ENCODE measurements around the gene PDE4D.
A peak's percentile ranks its signal among the peaks of the same experiment; 100 is the strongest.

Gene PDE4D

DNA sequence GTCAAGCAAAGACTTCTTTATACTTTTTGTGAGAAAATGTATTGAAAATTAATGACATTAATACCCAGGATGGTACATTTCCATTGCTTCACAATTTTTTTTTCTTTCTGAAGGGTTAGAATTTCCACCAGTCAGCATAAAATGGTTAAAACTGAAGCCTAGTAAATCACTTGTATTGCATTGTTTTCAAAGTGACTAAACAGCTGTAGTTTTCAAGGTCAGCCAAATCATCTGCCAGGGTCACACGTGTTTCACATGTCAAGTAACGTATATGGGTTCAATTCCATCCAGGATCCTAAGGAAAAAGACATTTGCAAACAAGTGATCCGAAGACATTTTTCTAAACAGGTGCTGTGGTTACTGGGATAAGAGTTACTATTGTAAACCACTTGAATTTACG is 736.5 kb downstream of the PDE4D start:
- FAIRE-seq: no peak

DNA sequence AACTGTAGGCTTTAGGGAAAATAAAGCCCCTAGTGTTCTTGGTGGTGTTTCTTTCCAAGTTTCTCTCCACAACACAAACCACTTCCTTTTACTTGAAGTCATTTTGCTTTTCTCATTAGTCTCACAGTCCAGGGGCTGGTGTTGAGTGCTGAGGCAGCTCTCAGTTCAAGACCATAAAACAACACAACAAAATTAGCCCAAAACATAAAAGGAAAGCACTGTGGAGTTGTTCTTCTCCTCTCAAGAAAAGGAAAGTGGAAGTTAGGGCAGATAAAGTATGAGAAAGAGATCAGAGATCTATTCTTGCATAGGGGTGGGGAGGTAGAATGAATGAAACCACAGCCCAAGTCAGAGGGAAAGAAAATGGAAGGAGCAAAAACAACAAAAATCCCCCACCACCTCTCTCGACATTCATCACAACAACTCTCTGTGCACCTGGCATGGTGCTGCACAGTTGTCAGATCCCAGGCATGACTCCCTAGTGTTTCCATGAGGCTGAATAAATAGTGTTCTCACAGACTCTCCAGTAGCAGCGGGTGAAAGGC is 740.8 kb downstream of the PDE4D start:
- FAIRE-seq: no peak

DNA sequence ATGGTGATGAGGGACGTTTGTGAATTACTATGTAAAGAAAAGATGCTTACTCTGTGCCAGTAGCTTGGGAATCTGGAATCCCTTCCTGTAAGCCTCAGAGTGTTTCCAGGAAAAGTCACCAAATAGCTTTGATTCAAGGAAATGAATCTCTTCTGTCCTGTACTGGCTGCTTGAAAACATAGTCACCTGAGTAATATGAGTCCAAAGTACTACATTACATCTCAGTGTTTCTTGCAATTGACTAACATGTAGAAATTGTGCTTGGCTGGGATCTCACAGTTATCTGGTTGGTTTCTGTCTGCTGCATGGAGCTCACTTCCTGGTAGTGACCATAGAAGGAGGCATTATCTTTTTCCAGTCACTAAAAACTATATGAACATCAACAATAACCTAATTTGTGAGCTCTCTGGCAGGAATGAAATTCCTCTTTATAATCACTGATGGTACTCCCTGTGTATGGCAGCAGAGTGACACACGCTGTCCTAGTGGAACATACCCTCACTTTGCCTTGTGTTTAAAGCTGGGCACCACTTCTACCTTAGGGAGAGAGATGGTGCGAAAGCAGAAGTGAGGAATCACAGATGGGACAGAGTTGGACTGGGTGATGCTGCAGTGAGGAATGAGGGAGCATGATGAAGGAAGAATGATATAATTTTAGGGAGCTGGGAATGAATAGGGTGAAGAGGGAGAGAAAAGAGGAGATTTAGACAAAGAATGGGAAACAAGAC is 742.2 kb downstream of the PDE4D start:
- peak; percentile 97 for FAIRE-seq

DNA sequence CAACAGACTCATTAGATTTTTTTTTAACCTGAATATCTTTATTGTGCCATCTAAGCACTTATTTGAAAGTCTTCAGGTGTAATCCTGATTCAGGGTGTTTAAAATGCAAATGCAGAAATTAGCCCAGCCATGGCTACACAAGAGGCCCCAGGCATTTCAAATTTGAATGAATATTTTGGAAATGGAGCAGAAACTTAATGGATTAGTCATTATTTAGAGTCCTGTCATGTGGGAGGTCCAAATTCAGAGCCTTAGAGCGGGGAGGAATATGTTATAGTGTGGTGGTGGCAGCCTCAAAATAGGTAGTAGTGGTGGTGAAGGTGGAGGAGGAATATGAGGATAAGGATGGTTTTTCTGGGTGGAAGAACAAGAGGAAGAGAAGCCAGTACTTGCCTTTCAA is 743.7 kb downstream of the PDE4D start:
- no peak for FAIRE-seq

DNA sequence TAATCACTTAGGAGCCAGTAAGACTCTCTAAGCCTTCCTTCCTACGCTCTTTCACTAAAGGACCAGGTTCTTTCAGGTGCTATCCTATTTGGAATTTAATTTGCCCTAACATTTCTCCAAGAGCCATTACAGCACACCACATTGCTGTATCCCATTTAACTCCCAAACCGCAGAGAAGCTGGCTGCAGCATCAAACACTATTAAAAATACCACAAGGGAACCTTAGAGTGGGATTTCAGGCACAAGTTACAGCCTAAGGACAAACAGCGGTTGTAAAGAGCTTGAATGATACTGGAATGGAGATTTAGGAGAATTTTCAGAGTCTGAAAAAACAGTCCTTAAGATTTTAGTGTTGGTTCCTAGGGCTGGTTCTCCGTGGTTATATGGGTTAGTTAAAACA is 744.3 kb downstream of the PDE4D start:
- no peak for FAIRE-seq

DNA sequence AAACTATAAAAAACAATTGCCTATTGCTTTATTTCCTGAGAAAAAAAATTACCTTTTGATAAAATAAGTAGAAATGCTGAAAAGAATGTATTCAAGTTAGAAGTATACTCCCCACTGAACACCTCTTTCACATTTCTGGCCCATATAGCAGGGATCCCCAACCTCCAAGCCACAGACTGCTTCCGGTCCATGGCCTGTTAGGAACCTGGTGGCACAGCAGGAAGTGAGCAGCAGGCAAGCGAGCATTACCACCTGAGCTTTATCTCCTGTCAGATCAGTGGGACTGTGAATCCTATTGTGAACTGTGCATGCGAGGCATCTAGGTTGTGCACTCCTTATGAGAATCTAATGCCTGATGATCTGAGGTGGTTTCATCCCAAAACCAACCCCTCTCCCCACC is 746.8 kb downstream of the PDE4D start:
- no peak for FAIRE-seq

DNA sequence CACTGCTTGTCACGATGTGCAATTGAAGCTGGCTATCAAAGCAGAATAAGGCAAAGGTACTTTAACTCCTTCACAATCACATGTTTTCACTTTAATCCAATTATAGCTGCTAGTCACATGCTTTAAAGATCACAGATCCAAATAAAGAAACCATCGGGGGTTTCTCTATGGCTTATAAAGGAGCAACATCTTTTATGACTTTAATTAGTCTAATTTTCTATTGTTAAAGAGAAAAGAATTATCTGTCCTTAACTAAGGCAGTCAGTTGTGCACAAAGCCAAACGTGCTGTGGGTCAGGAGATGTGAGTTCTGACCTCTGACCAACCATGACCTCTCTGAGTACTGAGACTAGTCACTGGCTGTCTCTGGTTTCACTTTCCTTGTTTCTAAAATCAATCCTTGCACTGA is 749.6 kb downstream of the PDE4D start:
- peak; percentile 47 for FAIRE-seq

DNA sequence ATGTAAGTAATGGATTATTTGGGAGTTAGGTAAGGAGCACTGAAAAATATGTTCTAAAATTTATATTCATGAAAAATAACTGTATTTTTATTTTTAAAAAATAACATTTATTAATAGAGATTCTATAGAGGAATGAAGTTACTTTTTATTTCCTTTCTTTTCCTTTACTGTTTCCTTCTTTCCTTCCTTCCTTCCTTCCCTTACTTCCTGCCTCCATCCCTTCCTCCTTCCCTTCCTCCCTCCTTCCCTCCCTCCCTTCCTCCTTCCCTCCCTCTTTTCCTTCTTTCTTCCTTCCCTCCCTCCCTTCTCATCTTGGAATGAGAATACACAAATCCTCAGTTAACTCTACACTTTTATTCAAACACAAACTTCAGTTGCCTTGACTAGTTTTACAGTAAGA is 750.6 kb downstream of the PDE4D start:
- peak; percentile 33 for FAIRE-seq

DNA sequence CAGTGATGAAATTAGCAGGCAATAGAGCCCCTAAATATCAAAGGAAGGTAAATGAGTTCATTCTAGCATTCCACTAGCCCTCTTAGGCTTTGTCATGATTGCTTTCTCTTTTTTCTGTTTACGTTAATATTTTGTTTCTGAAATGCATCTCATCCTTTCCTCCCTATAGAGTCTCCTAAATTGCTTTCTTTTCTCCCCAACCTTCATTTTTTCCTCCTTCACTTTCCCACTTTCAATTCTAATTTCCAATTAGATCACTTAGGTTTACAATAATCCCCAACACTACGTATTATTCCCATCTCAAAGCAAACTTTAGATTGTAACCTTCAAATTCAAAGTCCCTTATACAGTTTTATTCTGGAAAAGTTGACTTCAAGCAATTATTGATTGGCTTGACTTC is 751.4 kb downstream of the PDE4D start:
- no peak for FAIRE-seq

DNA sequence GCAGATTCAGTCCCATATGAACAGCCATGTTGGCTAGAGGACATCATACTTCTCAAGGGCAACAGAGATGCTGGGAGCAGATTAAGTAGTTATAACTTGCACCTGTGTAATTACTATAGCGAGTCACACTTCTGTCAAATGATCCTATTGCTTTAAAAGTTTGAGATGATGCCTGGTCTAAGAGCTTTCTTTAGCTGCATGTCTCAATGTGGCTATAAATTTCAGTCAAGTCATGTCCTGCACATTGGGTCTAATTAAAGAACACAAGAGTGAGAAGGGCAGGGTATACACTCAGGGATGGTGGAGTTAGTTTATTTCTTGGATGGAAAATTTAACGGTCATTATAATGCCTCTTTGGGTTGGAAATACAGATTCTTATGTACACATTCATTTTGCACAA is 753.4 kb downstream of the PDE4D start:
- FAIRE-seq: no peak

DNA sequence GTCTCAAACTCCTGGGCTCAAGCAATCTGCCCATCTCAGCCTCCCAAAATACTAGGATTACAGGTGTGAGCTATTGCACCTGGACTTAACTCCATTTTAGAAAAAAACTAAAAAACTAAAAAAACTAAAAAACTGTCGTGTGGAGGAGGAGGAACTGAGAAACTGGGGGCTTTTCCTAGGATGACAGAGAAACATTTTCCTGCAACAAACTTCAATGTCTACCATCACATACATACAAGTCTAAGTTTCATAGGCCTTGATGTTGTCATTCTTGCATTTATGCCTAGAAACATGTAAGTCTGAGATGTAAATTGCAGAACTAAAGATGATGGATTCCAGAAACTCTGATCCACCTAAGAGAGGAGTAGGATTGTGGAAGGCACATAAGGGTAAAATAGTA is 753.8 kb downstream of the PDE4D start:
- no peak for FAIRE-seq

DNA sequence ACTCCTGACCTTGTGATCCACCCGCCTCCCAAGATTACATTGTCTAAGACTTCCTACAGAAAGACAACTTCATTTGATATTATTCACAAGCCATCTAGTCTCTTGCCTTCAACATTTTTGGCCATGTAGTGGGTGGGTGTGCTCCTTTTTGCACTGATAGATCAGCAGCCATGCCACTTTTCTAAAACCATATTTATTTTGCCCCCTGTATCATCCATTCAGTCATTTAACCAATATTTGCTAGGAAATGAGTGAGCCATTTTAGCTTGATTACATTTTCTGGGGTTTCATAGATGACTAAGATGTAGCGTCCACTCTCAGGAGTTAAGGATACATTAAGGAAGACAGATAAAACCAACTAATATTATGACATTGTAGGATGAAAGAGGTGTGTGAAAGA is 755.0 kb downstream of the PDE4D start:
- FAIRE-seq: no peak

DNA sequence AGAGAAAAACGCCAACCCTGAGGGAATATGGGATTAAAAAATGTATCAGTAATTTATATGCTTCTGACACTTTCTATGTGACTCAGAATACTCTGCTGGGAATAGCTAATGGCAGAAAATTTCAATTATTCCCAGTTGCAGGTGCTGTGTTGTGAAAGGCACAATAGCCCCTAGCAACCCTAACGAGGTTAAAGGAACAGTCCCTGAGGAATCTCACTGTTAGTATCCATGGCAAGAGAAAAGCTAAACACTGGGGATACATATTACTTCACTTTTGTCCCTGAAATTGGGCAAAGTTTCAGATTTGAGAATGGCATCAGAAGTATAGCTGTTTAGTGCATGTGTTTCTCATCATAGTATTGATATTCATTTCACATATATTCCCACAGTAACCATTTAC is 755.7 kb downstream of the PDE4D start:
- FAIRE-seq: no peak

DNA sequence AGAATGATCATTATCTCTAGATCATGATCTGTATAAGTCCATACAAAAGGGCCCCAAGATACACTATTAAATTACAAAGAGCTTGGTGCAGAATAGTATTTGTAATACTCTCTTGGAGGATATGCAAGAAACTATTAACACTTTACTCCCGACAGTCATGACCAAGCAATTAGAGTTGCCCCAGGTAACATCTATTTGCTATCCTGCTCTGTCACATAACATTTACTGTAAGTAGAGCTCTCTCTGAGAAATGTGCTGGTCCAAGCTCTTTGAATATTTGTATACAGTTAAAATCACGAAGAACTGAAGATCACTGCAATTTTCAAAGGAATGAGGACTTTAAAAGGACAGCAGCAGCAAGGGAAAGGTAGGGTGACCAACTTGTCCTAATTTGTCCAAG is 757.0 kb downstream of the PDE4D start:
- peak; percentile 97 for FAIRE-seq

DNA sequence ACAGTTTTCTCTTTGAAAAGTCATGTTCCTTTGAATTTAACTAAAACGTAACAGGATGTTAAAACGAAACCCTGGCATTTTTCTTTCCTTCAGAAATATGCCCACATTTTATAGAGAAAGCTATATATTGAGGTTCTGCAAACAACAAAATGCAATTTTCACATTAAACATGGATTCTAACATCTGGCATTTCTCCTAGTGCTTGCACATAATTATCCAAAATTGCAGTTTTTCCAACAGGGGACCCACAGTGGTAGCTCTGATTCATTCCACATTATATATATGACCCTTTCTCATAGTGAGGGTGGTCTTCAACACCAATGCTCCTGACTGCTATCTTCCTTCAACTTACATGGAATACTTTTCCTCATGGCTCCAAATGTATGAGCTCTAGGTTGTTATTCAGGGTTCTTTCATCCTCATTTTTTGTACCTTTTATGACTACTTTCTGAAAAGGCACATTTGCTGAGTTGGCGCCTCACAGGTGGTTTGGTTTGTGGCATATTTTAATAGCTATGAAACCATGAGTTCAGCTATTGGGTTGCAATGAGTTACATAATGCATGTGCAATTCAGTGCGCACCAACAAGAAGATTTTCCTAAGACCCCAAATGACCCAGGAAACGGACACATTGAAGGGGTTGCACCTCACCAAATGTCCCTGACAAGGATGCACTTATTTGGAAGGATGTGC is 758.9 kb downstream of the PDE4D start:
- FAIRE-seq: no peak

DNA sequence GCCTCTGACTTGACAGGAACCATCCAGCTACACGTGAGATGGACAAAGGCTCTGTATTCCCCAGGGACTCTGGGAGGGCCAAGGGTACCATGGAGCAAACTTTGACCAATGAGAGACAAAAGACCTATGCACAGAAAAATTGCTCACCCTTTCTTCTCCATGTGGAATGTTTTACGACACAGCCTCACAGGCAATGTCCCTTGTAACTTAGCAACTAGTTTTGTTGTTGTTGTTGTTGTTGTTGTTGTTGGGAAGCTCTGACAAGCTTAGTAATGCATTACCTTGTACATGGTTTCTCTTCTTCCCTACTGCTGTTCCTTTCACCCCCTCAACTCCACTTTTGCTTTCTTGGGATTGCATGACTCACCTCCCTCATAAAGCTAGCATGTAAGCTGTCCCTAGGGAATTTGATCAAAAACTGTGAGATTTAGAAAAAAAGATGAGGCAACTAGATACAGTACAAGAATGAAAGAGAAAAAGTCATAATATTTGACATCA is 759.7 kb downstream of the PDE4D start:
- no peak for FAIRE-seq

DNA sequence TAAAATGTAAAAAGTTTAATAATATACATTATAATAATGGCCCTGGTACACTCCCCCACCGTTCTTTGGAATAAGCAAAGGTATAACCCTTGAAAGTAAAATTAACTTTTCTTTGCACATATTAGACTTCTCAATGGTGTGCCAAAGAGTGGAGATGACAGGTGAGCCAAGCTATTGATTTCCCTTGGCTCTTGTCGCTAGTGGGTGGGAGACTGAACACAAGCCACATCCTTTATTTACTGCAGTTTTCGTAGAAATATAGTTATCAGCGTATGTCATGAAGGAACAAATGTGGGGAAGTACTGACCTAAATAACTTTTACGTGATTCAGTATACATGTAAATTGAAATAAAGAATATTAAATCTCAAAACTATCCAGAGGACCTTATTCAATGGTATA is 761.4 kb downstream of the PDE4D start:
- peak; percentile 9 for FAIRE-seq

DNA sequence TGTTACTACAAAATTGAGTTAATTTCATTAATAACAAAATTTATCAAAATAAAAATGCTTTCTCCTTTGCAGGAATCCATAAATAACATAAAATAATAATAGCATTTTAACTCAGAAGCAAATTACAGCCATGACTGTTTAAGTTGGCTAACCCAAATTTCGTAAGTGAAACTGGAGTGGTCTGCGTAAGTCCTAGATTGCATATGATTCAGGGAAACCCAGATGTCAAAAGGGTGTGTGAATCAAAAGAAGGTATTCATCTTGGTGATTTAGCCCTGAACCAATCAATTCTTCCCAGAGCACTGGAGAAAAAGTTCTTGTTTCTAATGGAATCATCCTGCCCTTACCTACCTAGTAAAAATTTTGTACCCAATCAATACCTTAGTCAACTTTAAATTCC is 763.1 kb downstream of the PDE4D start:
- FAIRE-seq: no peak

DNA sequence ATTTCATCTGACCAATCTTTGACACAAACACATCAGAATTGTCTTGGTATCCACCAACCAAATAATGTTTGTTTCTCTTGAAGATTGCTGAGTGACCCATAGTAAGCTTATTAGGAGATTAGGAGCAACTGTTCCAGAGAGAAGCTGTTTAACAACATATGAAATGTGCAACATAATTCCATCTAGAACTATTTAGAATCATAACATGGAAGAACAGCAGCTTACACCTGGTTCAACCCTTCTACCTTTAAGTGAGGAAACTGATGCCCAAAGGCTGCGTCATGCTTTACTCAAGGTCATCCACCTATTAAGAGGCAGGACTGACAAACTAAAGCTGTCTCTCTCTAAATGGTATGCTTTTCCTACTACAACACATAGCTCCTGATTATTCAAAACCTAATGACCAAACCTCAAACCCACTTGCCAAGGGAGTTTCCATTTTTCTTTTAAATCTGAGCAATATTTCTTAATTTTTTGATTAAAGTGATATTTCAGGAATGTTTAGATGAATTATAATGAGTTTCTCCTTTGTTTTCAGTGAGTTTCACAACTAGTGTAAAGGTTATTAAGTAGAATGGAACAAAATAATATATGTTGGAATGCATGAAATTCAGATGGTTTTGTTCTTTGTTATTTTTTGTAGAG is 764.8 kb downstream of the PDE4D start:
- no peak for FAIRE-seq

DNA sequence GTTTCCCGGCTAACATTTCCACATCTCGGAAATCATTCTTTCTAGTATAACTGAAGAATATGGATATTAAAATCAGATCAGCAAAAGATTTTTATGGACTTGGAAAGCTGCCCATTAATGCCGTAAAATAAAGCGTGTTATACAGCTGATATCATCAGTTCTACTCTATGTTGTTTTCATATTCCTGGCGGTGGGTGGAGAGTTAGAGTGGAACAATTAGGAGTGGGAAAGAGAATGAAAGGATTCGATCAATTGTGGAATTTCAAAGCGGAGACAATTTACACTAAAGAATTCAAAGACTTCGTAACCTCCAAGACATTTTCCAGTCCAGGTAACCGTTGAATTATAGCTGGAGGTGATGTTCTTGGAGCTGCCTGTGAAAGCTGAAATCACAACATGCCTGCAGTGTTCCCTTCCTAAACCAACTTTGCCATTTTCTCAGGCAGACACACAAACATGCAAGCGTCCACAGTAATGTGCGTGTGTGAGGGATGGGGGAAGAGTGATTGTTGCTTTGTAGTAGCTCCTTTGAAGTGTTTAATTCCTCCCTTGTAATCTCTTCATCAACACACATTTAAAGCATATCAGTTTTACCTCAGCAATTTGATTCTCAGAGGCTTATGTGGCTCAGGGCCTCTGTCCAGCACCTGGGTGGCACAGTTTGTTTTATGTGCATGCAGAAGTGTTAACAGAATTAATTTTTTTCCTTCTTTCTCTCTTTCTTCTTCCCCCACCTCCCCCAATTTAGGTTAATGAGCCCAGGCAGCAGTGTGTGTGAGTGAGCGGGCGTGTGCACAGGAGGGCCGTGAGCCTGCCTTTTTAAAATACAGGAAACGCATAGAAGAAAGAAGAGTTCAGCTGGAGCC is 766.6 kb downstream of the PDE4D start:
- peak; percentile 60 for FAIRE-seq

DNA sequence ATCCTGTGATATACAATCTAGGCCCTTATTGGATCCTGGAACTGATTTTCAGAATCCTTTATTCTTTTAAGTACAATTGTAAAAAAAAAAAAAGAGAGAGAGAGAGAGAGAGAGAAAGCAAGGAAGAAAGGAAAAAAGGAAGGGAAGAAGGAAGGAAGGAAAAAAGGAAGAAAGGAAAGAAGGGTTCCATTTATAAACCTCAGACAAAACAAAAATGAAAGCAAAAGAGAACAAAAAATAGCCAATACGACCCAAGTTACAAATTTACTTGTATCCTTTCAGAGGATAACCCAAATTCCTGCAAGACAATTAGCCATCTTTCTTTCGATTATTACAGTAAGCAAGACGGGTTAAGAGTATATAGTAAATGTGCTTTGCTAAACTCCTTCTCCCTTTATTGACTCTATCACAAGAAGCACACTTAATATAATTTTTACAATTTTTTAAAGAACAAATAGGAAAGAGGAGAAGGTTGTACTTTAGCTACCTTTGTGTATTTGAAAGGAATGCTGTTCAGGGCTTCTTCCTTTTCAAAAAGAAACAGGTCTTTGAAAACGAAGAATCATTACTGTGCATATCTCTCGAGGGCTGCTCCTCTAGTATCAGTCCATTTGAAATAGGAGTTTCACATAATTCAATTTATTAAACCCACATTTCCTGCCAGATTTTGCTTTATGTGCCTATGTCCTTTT is 767.4 kb downstream of the PDE4D start:
- FAIRE-seq: peak; percentile 30

Measured in islet of Langerhans (tissue), 1 donor.